Medulla oblongata (tissue), 1 donor: ENCODE measurements around the gene UGT1A6.

Experiments
- DNase-seq: peaks from one replicate; pipeline ENCODE4 v3.0.0-alpha.2; 2015; ENCODE audit errors: extremely low spot score

The UGT1A6 gene

GRCh38 chr2:233764761-233765160 lies 72.1 kb downstream of the UGT1A6 start:
- no peak for DNase-seq

GRCh38 chr2:233766416-233766815 lies 73.7 kb downstream of the UGT1A6 start:
- no peak for DNase-seq

- DNase-seq, result no peak
These were observed 75.4 kb downstream of the UGT1A6 start for GRCh38 chr2:233768076-233768475.

GRCh38 chr2:233769260-233769659 lies 76.6 kb downstream of the UGT1A6 start:
- DNase-seq, result no peak

- DNase-seq, result no peak
These were observed 79.5 kb downstream of the UGT1A6 start for GRCh38 chr2:233772153-233772552.

- DNase-seq, result no peak
These were observed 79.9 kb downstream of the UGT1A6 start for GRCh38 chr2:233772583-233772982.

- no peak for DNase-seq
These were observed 81.2 kb downstream of the UGT1A6 start for GRCh38 chr2:233773854-233774253.

- no peak for DNase-seq
These were observed 82.7 kb downstream of the UGT1A6 start for GRCh38 chr2:233775414-233775813.

- DNase-seq, result no peak
These were observed 85.3 kb downstream of the UGT1A6 start, which contains the start of gene MROH2A for GRCh38 chr2:233778030-233778429. MROH2A (plus strand) TSS chr2:233778330; CDS start chr2:233779359, 1,029 bp downstream.

- no peak for DNase-seq
These were observed 87.0 kb downstream of the UGT1A6 start for GRCh38 chr2:233779722-233780121.

- DNase-seq, result no peak
These were observed 88.1 kb downstream of the UGT1A6 start for GRCh38 chr2:233780771-233781170.

- no peak for DNase-seq
These were observed 96.9 kb downstream of the UGT1A6 start for GRCh38 chr2:233789554-233789953.

- no peak for DNase-seq
These were observed 98.6 kb downstream of the UGT1A6 start for GRCh38 chr2:233791151-233791882.

GRCh38 chr2:233791883-233792329 lies 99.2 kb downstream of the UGT1A6 start:
- no peak for DNase-seq

GRCh38 chr2:233792720-233793119 lies 100.0 kb downstream of the UGT1A6 start:
- DNase-seq, result no peak

GRCh38 chr2:233793465-233794127 lies 100.9 kb downstream of the UGT1A6 start:
- DNase-seq, result no peak

GRCh38 chr2:233794128-233794658 lies 101.5 kb downstream of the UGT1A6 start:
- DNase-seq, result no peak

- no peak for DNase-seq
These were observed 103.1 kb downstream of the UGT1A6 start for GRCh38 chr2:233795735-233796171.

- no peak for DNase-seq
These were observed 103.6 kb downstream of the UGT1A6 start for GRCh38 chr2:233796254-233796653.

- no peak for DNase-seq
These were observed 105.8 kb downstream of the UGT1A6 start for GRCh38 chr2:233798335-233799086.

- DNase-seq, result no peak
These were observed 106.5 kb downstream of the UGT1A6 start for GRCh38 chr2:233799087-233799665.

- DNase-seq, result no peak
These were observed 107.0 kb downstream of the UGT1A6 start for GRCh38 chr2:233799716-233800115.
